ENCODE results near the gene CACNA1E. TPM values are rescaled to one million over a fixed set of nuclear protein-coding genes. Genes with fewer than 3 reads are reported as not detected.

Gene CACNA1E
- total RNA-seq, 1 experiment from 2014 or later, result 0.45 TPM

DNA sequence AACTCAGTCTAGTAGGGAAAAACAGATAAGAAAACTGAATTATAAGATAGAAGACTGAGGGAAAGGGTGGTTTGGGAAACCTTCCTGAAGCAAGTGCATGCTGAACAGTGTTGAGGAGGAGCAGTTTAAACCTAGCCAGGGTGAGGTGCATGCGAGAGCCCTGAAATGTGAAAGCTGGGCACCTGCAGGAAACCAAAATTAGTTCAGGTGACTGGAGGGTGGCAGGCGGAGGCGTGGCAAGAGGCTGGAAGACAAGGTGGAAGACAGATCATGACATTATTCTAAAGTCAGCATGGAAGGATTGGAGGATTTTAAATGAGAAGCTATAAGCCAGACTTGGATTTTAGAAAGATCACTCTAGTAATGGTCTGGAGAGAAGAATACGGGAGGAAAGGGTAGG is 75.1 kb downstream of the CACNA1E start:
- Histone ChIP-seq H3K27me3 (replicated peaks; ENCODE audit: control insufficient read depth, insufficient read depth, low read length) (no peaks in the 10 kb centered on the region), H3K4me3 (ENCODE audit: low read depth, low read length) (no peak overlapping the region), H3K36me3 (ENCODE audit: control insufficient read depth, insufficient read depth, low read length) (no peaks in the 10 kb centered on the region), H3K4me1 (no peaks in the 10 kb centered on the region), H3K9me3 (no peaks in the 10 kb centered on the region)
- Mint-ChIP-seq H3K4me1 (ENCODE audit: low read depth, unreplicated experiment) (no peaks in the 10 kb centered on the region), H3K27me3 (ENCODE audit: insufficient read depth, unreplicated experiment) (peaks cover 2% of the 10 kb centered on the region), H3K4me3 (ENCODE audit: unreplicated experiment) (no peak overlapping the region), H3K36me3 (ENCODE audit: insufficient read depth, unreplicated experiment) (no peaks in the 10 kb centered on the region), H3K9me3 (ENCODE audit: unreplicated experiment) (no peaks in the 10 kb centered on the region), H3K27ac (ENCODE audit: unreplicated experiment) (no peak overlapping the region)
- TF ChIP-seq, protein P1, sequence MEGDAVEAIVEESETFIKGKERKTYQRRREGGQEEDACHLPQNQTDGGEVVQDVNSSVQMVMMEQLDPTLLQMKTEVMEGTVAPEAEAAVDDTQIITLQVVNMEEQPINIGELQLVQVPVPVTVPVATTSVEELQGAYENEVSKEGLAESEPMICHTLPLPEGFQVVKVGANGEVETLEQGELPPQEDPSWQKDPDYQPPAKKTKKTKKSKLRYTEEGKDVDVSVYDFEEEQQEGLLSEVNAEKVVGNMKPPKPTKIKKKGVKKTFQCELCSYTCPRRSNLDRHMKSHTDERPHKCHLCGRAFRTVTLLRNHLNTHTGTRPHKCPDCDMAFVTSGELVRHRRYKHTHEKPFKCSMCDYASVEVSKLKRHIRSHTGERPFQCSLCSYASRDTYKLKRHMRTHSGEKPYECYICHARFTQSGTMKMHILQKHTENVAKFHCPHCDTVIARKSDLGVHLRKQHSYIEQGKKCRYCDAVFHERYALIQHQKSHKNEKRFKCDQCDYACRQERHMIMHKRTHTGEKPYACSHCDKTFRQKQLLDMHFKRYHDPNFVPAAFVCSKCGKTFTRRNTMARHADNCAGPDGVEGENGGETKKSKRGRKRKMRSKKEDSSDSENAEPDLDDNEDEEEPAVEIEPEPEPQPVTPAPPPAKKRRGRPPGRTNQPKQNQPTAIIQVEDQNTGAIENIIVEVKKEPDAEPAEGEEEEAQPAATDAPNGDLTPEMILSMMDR (IDR thresholded peaks at IDR 0.05; ENCODE audit: insufficient read depth in 1 of 2, low read depth in 1 of 2, low read length in 1 of 2, severe bottlenecking in 1 of 2, unreplicated experiment in 1 of 2), result no peak
- ChIA-PET CTCF (no interaction called here), POLR2A (no interaction called here)
- no peak for DNase-seq
- no TSS peak for BruUV-seq (replicated peaks)
- intact Hi-C loops (cut with micrococcal nuclease; ENCODE audit: unreplicated experiment), result no loop called here

DNA sequence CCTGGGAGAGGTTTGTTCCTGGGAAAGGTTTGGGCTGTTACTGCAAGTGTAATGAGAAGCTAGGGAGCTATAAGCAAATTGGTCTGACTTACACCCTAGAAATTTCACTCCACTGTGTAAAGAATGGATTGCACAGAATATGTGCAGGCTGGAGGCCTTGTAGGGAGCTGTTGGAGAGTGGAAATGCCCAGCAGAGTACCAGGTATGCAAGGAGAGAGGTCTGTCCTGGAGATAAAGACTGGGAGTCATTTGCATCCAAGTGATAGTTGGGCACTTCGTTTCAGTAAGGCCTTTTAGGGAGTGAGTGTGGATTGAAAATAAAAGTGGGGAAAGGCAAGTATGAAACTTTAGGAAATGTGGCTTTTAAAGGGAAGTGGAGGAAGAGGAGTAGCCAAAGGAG is 75.8 kb downstream of the CACNA1E start:
- H3K9me3 Mint-ChIP-seq (ENCODE audit: unreplicated experiment), result no peaks in the 10 kb centered on the region
- no peak for DNase-seq
- no peaks in the 10 kb centered on the region for H3K4me1 Mint-ChIP-seq (ENCODE audit: low read depth, unreplicated experiment)
- no peak overlapping the region for H3K4me3 Mint-ChIP-seq (ENCODE audit: unreplicated experiment)
- H3K27ac Mint-ChIP-seq (ENCODE audit: unreplicated experiment), result no peak overlapping the region
- no peaks in the 10 kb centered on the region for H3K27me3 ChIP-seq (replicated peaks; ENCODE audit: control insufficient read depth, insufficient read depth, low read length)
- ChIA-PET CTCF (no interaction called here), POLR2A (no interaction called here)
- H3K4me1 ChIP-seq, result no peaks in the 10 kb centered on the region
- BruUV-seq (replicated peaks), result no TSS peak
- no peaks in the 10 kb centered on the region for H3K36me3 Mint-ChIP-seq (ENCODE audit: insufficient read depth, unreplicated experiment)
- peaks cover 2% of the 10 kb centered on the region for H3K27me3 Mint-ChIP-seq (ENCODE audit: insufficient read depth, unreplicated experiment)
- no peaks in the 10 kb centered on the region for H3K9me3 ChIP-seq
- intact Hi-C loops (cut with micrococcal nuclease; ENCODE audit: unreplicated experiment), result no loop called here
- no peak overlapping the region for H3K4me3 ChIP-seq (ENCODE audit: low read depth, low read length)
- no peaks in the 10 kb centered on the region for H3K36me3 ChIP-seq (ENCODE audit: control insufficient read depth, insufficient read depth, low read length)
- TF ChIP-seq, protein P1 (IDR thresholded peaks at IDR 0.05; ENCODE audit: insufficient read depth in 1 of 2, low read depth in 1 of 2, low read length in 1 of 2, severe bottlenecking in 1 of 2, unreplicated experiment in 1 of 2), result no peak

DNA sequence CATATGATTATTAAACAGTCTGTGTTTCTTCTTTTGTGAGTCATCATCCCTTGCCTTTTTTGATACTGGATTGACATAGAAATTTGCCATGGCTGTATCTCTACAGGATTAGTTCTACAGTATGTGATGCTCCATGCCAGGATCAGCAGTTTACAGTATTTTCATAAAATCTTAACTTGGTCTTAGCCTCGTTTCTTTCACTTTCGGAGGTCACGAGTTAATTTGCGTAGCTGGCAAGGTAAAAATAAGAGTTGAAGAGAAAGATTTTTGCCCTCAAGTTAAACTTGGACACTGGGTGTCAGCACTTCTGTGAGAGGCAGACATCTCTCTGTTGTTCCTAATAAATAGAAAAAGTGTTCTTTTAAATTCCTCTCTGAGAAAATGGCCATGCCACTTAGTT is 79.1 kb downstream of the CACNA1E start:
- Mint-ChIP-seq H3K4me3 (ENCODE audit: unreplicated experiment) (no peak overlapping the region), H3K27ac (ENCODE audit: unreplicated experiment) (no peak overlapping the region), H3K4me1 (ENCODE audit: low read depth, unreplicated experiment) (no peaks in the 10 kb centered on the region), H3K9me3 (ENCODE audit: unreplicated experiment) (no peaks in the 10 kb centered on the region), H3K36me3 (ENCODE audit: insufficient read depth, unreplicated experiment) (no peaks in the 10 kb centered on the region), H3K27me3 (ENCODE audit: insufficient read depth, unreplicated experiment) (peaks cover 7% of the 10 kb centered on the region)
- Histone ChIP-seq H3K36me3 (ENCODE audit: control insufficient read depth, insufficient read depth, low read length) (no peaks in the 10 kb centered on the region), H3K9me3 (no peaks in the 10 kb centered on the region), H3K4me1 (no peaks in the 10 kb centered on the region), H3K27me3 (replicated peaks; ENCODE audit: control insufficient read depth, insufficient read depth, low read length) (no peaks in the 10 kb centered on the region; the same call in 1 of the 2 replicates), H3K4me3 (ENCODE audit: low read depth, low read length) (no peak overlapping the region)
- DNase-seq, result no peak
- TF ChIP-seq, protein P1 (IDR thresholded peaks at IDR 0.05; ENCODE audit: insufficient read depth in 1 of 2, low read depth in 1 of 2, low read length in 1 of 2, severe bottlenecking in 1 of 2, unreplicated experiment in 1 of 2), result no peak
- no TSS peak for BruUV-seq (replicated peaks)
- intact Hi-C loops (cut with micrococcal nuclease; ENCODE audit: unreplicated experiment), result no loop called here
- ChIA-PET CTCF (no interaction called here), POLR2A (no interaction called here)
